A673 (cell line): ENCODE data around the gene IFT25. TPM values are rescaled to one million over a fixed set of nuclear protein-coding genes. Genes with fewer than 3 reads are reported as not detected.

ENCODE experiments used
- BruUV-seq: library from RNA; stranded (reverse); fragments of 400-500 nt; replicated peaks from 2 replicates; lab custom pipeline; 2021; lab: Mats Ljungman, UMichigan
- CTCF ChIA-PET: fragments of 300-600 bp; sonication (Branson Sonifier 250); formaldehyde crosslinking; loops from one replicate; lab custom pipeline; 2022; ENCODE audit warnings: antibody characterized with exemption; lab: Charles Lee
- POLR2A ChIA-PET: fragments of 300-600 bp; sonication (Branson Sonifier 250); formaldehyde crosslinking; loops from one replicate; lab custom pipeline; 2022; ENCODE audit warnings: antibody characterized with exemption; ENCODE audit not compliant: low non-redundant PET; lab: Charles Lee
- DNase-seq: peaks from one replicate; pipeline ENCODE4 v3.0.0-alpha.2; 2015; ENCODE audit warnings: low spot score
- H3K27ac ChIP-seq: fragments of 200-600 bp; sonication (generic); 2 replicates; pipeline ENCODE4 v1.5.1; 2016; ENCODE audit warnings: mixed run types, low read depth, mild to moderate bottlenecking, mixed read lengths, antibody characterized with exemption, low read length; ENCODE audit not compliant: poor library complexity, severe bottlenecking
- H3K27me3 ChIP-seq: fragments of 200-600 bp; sonication (generic); replicated peaks from 2 replicates; pipeline ENCODE4 v1.6.1; 2017; ENCODE audit warnings: mixed run types, low read depth, mild to moderate bottlenecking, mixed read lengths, antibody characterized with exemption, low read length; ENCODE audit not compliant: insufficient read depth, poor library complexity
- H3K36me3 ChIP-seq: fragments of 200-600 bp; sonication (generic); 2 replicates; pipeline ENCODE4 v1.6.1; 2016; ENCODE audit warnings: mixed run types, mild to moderate bottlenecking, mixed read lengths, antibody characterized with exemption, low read length; ENCODE audit not compliant: insufficient read depth, poor library complexity, severe bottlenecking
- H3K4me1 ChIP-seq: fragments of 200-600 bp; sonication (generic); 2 replicates; pipeline ENCODE4 v1.6.1; 2017; ENCODE audit warnings: mixed run types, mild to moderate bottlenecking, mixed read lengths, antibody characterized with exemption, low read length; ENCODE audit not compliant: insufficient read depth, poor library complexity, severe bottlenecking
- H3K4me3 ChIP-seq: fragments of 200-600 bp; sonication (generic); 2 replicates; pipeline ENCODE4 v1.5.1; 2016; ENCODE audit warnings: low read depth, mixed run types, mild to moderate bottlenecking, mixed read lengths, low read length; ENCODE audit not compliant: poor library complexity, severe bottlenecking
- H3K9me3 ChIP-seq: fragments of 200-600 bp; sonication (generic); 2 replicates; pipeline ENCODE4 v1.6.1; 2016; ENCODE audit warnings: mixed run types, low read depth, mild to moderate bottlenecking, mixed read lengths, antibody characterized with exemption, low read length; ENCODE audit not compliant: poor library complexity, severe bottlenecking
- EZH2 ChIP-seq: fragments of 200-600 bp; sonication (generic); IDR thresholded peaks from 2 replicates; pipeline ENCODE4 v1.6.1; 2017; ENCODE audit warnings: borderline replicate concordance, low read depth, mild to moderate bottlenecking, mixed read lengths, antibody characterized with exemption, low read length; ENCODE audit not compliant: poor library complexity, severe bottlenecking
- intact Hi-C: fragments of 100-400 bp; cut with micrococcal nuclease; formaldehyde crosslinking; loops from one replicate; pipeline ENCODE4 v1.10.0; 2022; ENCODE audit not compliant: unreplicated experiment
- total RNA-seq: library from RNA; stranded (reverse); gene quantifications from 2 replicates; pipeline ENCODE4 v1.2.3, GENCODE V29; 2021
- TF ChIP-seq, protein P1 (sequence below): fragments of 300-800, 200-600 bp; sonication (generic); conservative IDR thresholded peaks from 2 replicates; pipeline ENCODE4 v1.5.1; 2017; ENCODE audit warnings: low read depth, mild to moderate bottlenecking, antibody characterized with exemption, low read length, moderate library complexity, mixed read lengths

The IFT25 gene
- total RNA-seq, 1 experiment from 2014 or later: 41.0 TPM

DNA sequence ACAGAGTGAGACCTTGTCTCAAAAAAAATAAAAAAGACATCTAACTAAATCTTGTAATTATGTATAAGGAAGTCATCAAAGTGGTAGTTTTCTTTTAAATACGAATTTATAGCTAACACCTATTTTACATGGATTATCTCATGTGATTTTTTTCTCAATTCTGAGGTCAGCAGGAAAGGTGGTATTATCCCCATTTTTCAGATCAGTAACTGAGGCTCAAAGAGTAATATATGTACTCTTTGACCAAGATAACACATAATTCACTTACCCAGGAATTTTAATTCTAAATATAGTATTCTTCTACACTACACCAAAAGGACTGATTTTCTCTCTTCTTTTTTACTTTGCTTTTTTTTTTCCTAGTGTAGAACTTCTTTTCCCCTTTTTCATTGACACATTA, 9.1 kb downstream of the IFT25 start:
- POLR2A ChIA-PET: no interaction called here
- H3K9me3 ChIP-seq: peaks cover 4% of the 10 kb centered on the region
- CTCF ChIA-PET: interaction anchor here (0.7 kb wide), 1 partner anchor 10 kb away, joined by 3 read pairs; the partner anchor contains the start of gene LRRC42

DNA sequence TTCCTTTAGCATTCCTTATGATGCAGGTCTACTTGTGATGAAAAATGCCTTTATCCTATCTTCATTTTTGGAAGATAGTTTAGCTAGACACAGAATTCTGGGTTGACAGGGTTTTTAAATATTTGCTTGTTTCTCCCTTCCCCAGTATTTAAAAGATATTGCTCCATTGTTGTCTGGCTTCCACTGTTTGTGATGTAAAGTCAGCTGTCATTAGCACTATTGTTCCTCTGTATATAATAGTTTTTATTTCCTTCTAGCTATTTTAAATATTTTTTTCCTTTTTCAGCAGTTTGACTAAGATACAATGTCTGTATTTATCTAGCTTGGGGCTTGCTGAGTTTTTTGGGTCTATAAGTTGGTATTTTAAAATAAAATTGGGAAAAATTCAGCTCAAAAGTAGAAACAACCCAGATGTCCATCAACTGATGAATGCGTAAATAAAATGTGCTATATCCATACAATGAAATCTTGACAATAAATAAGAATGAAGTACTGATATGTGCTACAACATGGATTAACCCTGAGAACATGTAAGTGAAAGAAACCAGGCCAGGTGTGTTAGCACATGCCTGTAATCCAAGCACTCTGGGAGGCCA, 11.2 kb downstream of the IFT25 start:
- H3K27me3 ChIP-seq: no peaks in the 10 kb centered on the region
- no peak overlapping the region for H3K27ac ChIP-seq
- TF ChIP-seq, protein P1, sequence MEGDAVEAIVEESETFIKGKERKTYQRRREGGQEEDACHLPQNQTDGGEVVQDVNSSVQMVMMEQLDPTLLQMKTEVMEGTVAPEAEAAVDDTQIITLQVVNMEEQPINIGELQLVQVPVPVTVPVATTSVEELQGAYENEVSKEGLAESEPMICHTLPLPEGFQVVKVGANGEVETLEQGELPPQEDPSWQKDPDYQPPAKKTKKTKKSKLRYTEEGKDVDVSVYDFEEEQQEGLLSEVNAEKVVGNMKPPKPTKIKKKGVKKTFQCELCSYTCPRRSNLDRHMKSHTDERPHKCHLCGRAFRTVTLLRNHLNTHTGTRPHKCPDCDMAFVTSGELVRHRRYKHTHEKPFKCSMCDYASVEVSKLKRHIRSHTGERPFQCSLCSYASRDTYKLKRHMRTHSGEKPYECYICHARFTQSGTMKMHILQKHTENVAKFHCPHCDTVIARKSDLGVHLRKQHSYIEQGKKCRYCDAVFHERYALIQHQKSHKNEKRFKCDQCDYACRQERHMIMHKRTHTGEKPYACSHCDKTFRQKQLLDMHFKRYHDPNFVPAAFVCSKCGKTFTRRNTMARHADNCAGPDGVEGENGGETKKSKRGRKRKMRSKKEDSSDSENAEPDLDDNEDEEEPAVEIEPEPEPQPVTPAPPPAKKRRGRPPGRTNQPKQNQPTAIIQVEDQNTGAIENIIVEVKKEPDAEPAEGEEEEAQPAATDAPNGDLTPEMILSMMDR: no peak
- TF ChIP-seq EZH2: no peak
- ChIA-PET CTCF (no interaction called here), POLR2A (no interaction called here)
- H3K9me3 ChIP-seq: peaks cover 4% of the 10 kb centered on the region
- no peaks in the 10 kb centered on the region for H3K4me1 ChIP-seq
- intact Hi-C loops: no loop called here
- peaks cover 15% of the 10 kb centered on the region for H3K36me3 ChIP-seq
- BruUV-seq: no TSS peak
- no peak for DNase-seq
- H3K4me3 ChIP-seq: no peak overlapping the region

More for the DNA sequence above, 9.1 kb downstream of the IFT25 start:
- DNase-seq: no peak
- Histone ChIP-seq H3K27ac (no peak overlapping the region), H3K27me3 (no peaks in the 10 kb centered on the region), H3K4me3 (no peak overlapping the region), H3K4me1 (no peaks in the 10 kb centered on the region), H3K36me3 (peaks cover 19% of the 10 kb centered on the region)
- intact Hi-C loops: no loop called here
- TF ChIP-seq, protein P1: no peak
- no peak for TF ChIP-seq EZH2
- BruUV-seq: no TSS peak

DNA sequence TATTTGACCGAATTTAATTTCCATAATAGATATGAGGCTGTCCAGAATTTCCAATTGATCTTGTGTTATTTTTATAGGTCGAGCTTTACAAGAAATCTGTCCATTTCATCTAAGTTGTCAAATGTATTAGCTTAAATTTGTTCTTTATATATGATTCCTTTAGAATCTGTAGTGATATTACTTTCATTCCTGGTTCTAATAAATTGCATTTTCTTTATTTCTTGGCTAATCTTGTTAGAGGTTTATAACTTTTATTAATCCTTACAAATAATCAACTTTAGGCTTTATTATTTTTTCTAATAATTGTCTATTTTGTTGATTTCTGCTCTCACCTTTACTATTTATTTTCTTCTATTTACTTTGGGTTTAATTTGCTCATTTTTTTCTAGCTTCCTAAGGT, 14.0 kb downstream of the IFT25 start:
- no peaks in the 10 kb centered on the region for H3K27me3 ChIP-seq
- POLR2A ChIA-PET: no interaction called here
- H3K36me3 ChIP-seq: peaks cover 22% of the 10 kb centered on the region
- peaks cover 4% of the 10 kb centered on the region for H3K9me3 ChIP-seq
- H3K4me3 ChIP-seq: no peak overlapping the region
- no peak for DNase-seq
- no peaks in the 10 kb centered on the region for H3K4me1 ChIP-seq
- TF ChIP-seq EZH2: no peak
- TF ChIP-seq, protein P1: no peak
- CTCF ChIA-PET: no interaction called here
- H3K27ac ChIP-seq: no peak overlapping the region
- no TSS peak for BruUV-seq
- intact Hi-C loops: no loop called here
